Measurements from ENCODE around the gene SPTAN1. TPM values are rescaled to one million over a fixed set of nuclear protein-coding genes. Genes with fewer than 3 reads are reported as not detected.
"Not testable (repeated sequence)": the region's sequence is repeated elsewhere in the genome, so short reads cannot be mapped to it uniquely, and the experiment has no call there.

Gene SPTAN1
- total RNA-seq, 1 donor from 2014 or later: 237 TPM

- no peak for ATAC-seq (ENCODE audit: low read depth)
- Mint-ChIP-seq H3K4me3 (no peak overlapping the region), H3K27ac (no peak overlapping the region), H3K36me3 (ENCODE audit: low read depth) (peaks cover 51% of the 10 kb centered on the region), H3K4me1 (peaks cover 3% of the 10 kb centered on the region), H3K27me3 (no peaks in the 10 kb centered on the region), H3K9me3 (no peaks in the 10 kb centered on the region)
- DNase-seq: no peak
- ChIA-PET POLR2A (interaction anchor here (1.4 to 1.6 kb wide), 2 partner anchors 47 to 86 kb away, joined by 3 to 8 read pairs; partner anchors contain the start of gene ZDHHC12), CTCF (no interaction called here)
- intact Hi-C loops (cut with micrococcal nuclease): no loop called here
- TF ChIP-seq CTCF (IDR thresholded peaks at IDR 0.05): no peak
Measured at GRCh38 chr9:128637656-128638055, 85.3 kb downstream of the SPTAN1 start.

GRCh38 chr9:128638580-128638979 lies 86.2 kb downstream of the SPTAN1 start:
- TF ChIP-seq CTCF (IDR thresholded peaks at IDR 0.05): no peak
- no peaks in the 10 kb centered on the region for H3K9me3 Mint-ChIP-seq
- H3K4me3 Mint-ChIP-seq: no peak overlapping the region
- intact Hi-C loops (cut with micrococcal nuclease): no loop called here
- DNase-seq (no peak), ATAC-seq (ENCODE audit: low read depth) (no peak)
- ChIA-PET POLR2A (interaction anchor here (0.6 to 1.6 kb wide), 5 partner anchors 12 to 88 kb away, joined by 3 to 8 read pairs (median 3); partner anchors contain the start of gene ZDHHC12), CTCF (no interaction called here)
- H3K27me3 Mint-ChIP-seq: no peaks in the 10 kb centered on the region
- H3K4me1 Mint-ChIP-seq: peaks cover 12% of the 10 kb centered on the region
- H3K27ac Mint-ChIP-seq: peak overlapping the region; percentile 18
- peaks cover 42% of the 10 kb centered on the region for H3K36me3 Mint-ChIP-seq (ENCODE audit: low read depth)

- Mint-ChIP-seq H3K9me3 (no peaks in the 10 kb centered on the region), H3K4me1 (peaks cover 21% of the 10 kb centered on the region), H3K4me3 (no peak overlapping the region), H3K27me3 (no peaks in the 10 kb centered on the region), H3K36me3 (ENCODE audit: low read depth) (peaks cover 31% of the 10 kb centered on the region), H3K27ac (no peak overlapping the region)
- ChIA-PET POLR2A (no interaction called here), CTCF (no interaction called here)
- intact Hi-C loops (cut with micrococcal nuclease): no loop called here
- DNase-seq (no peak), ATAC-seq (ENCODE audit: low read depth) (no peak)
- TF ChIP-seq CTCF (IDR thresholded peaks at IDR 0.05): no peak
Measured at GRCh38 chr9:128640603-128641002, 88.2 kb downstream of the SPTAN1 start.

GRCh38 chr9:128642675-128643245 lies 90.4 kb downstream of the SPTAN1 start:
- peak overlapping the region; percentile 84 for H3K27ac Mint-ChIP-seq
- intact Hi-C loops (cut with micrococcal nuclease): loop anchor here (1.0 kb wide), 2 partner anchors 14 to 42 kb away; partner anchors contain the start of gene DYNC2I2
- no peak for DNase-seq
- H3K27me3 Mint-ChIP-seq: no peaks in the 10 kb centered on the region
- H3K4me3 Mint-ChIP-seq: no peak overlapping the region
- peaks cover 22% of the 10 kb centered on the region for H3K36me3 Mint-ChIP-seq (ENCODE audit: low read depth)
- no peak for TF ChIP-seq CTCF (IDR thresholded peaks at IDR 0.05)
- ChIA-PET POLR2A (interaction anchor here (0.6 to 2.4 kb wide), 10 partner anchors 12 to 81 kb away, joined by 4 to 21 read pairs (median 10); partner anchors contain the start of genes DYNC2I2, SET and ZDHHC12), CTCF (interaction anchor here (0.7 kb wide), 1 partner anchor 285 kb away, joined by 4 read pairs; no protein-coding TSS in a partner anchor)
- no peak for ATAC-seq (ENCODE audit: low read depth)
- H3K9me3 Mint-ChIP-seq: no peaks in the 10 kb centered on the region
- peaks cover 23% of the 10 kb centered on the region for H3K4me1 Mint-ChIP-seq

- no peaks in the 10 kb centered on the region for H3K27me3 Mint-ChIP-seq
- H3K27ac Mint-ChIP-seq: peak overlapping the region; percentile 84
- no peaks in the 10 kb centered on the region for H3K9me3 Mint-ChIP-seq
- H3K4me3 Mint-ChIP-seq: peak overlapping the region; percentile 45
- TF ChIP-seq CTCF (IDR thresholded peaks at IDR 0.05): no peak
- ChIA-PET POLR2A (interaction anchor here (0.5 to 2.4 kb wide), 13 partner anchors 11 to 744 kb away, joined by 3 to 21 read pairs (median 6); partner anchors contain the start of genes DYNC2I2, SET and ZDHHC12), CTCF (interaction anchor here (0.7 kb wide), 1 partner anchor 284 kb away, joined by 4 read pairs; no protein-coding TSS in a partner anchor)
- peak; percentile 84 for ATAC-seq (ENCODE audit: low read depth)
- DNase-seq: peak; percentile 44
- intact Hi-C loops (cut with micrococcal nuclease): loop anchor here (1.0 kb wide), 2 partner anchors 13 to 41 kb away; partner anchors contain the start of gene DYNC2I2
- peaks cover 23% of the 10 kb centered on the region for H3K4me1 Mint-ChIP-seq
- H3K36me3 Mint-ChIP-seq (ENCODE audit: low read depth): peaks cover 18% of the 10 kb centered on the region
Measured at GRCh38 chr9:128643519-128644300, 91.3 kb downstream of the SPTAN1 start.

- ATAC-seq (ENCODE audit: low read depth) (peak; percentile 54), DNase-seq (peak; percentile 54)
- POLR2A ChIA-PET: interaction anchor here (0.6 to 1.7 kb wide), 4 partner anchors 34 to 171 kb away, joined by 3 to 7 read pairs (median 4); no protein-coding TSS in a partner anchor
- not testable (repeated sequence) for H3K9me3 Mint-ChIP-seq; H3K27me3 Mint-ChIP-seq; H3K27ac Mint-ChIP-seq; H3K36me3 Mint-ChIP-seq (ENCODE audit: low read depth); H3K4me3 Mint-ChIP-seq
- CTCF ChIA-PET: interaction anchor here (1.7 kb wide), 1 partner anchor 281 kb away, joined by 7 read pairs; no protein-coding TSS in a partner anchor
- H3K4me1 Mint-ChIP-seq: peaks cover 18% of the 10 kb centered on the region
- intact Hi-C loops (cut with micrococcal nuclease): loop anchor here (2.0 kb wide), 4 partner anchors 123 to 281 kb away; partner anchors contain the start of genes ENDOG and ZER1
Measured at GRCh38 chr9:128648206-128648605, 95.8 kb downstream of the SPTAN1 start.

All from activated B cell treated with CpG ODN at 0.5 μM for 24 hours (primary cell).